Renal cortex interstitium (tissue), 11 donors: ENCODE data around the gene NXPH4. TPM values are rescaled to one million over a fixed set of nuclear protein-coding genes. Genes with fewer than 3 reads are reported as not detected.
A peak's percentile ranks its signal among the peaks of the same experiment; 100 is the strongest.

ENCODE experiments used
- DNase-seq, 11 donors: peaks; one replicate each; pipeline ENCODE4 v3.0.0-alpha.2; 2013; ENCODE audit warnings: low read depth in 9 of 11, low spot score in 4 of 11; ENCODE audit errors: extremely low read depth in 1 of 11
- polyA plus RNA-seq, 3 donors: library from polyadenylated mRNA; unstranded; fragments of 120-200 nt; gene quantifications; one replicate each; pipeline ENCODE4 v1.2.1, GENCODE V29; 2013; ENCODE audit not compliant: insufficient read length in 3 of 3

NXPH4 gene
- polyA plus RNA-seq, 3 donors: 3.0 to 5.6 (median 4.2) TPM

GRCh38 chr12:57224973-57225679 is 8.5 kb downstream of the NXPH4 start:
- no peak for DNase-seq

- DNase-seq: no peak
Measured at GRCh38 chr12:57225680-57226210, 9.2 kb downstream of the NXPH4 start.

- DNase-seq: no peak
Measured at GRCh38 chr12:57226588-57227314, 10.2 kb downstream of the NXPH4 start.

- no peak for DNase-seq
Measured at GRCh38 chr12:57227315-57228115, 10.9 kb downstream of the NXPH4 start.

GRCh38 chr12:57229046-57229633 is 12.5 kb downstream of the NXPH4 start:
- no peak for DNase-seq

- DNase-seq: peak; percentile 88 to 96 (median 92)
Measured at GRCh38 chr12:57229634-57230380, 13.2 kb downstream of the NXPH4 start, which contains the start of gene SHMT2. Gene SHMT2 (plus strand): TSS chr12:57229711. CDS start chr12:57229779, 68 bp downstream.

GRCh38 chr12:57230381-57231155 is 14.0 kb downstream of the NXPH4 start:
- no peak for DNase-seq

GRCh38 chr12:57231276-57232021 is 14.9 kb downstream of the NXPH4 start:
- no peak for DNase-seq

GRCh38 chr12:57232156-57232756 is 15.7 kb downstream of the NXPH4 start:
- DNase-seq: no peak

- no peak for DNase-seq
Measured at GRCh38 chr12:57233357-57234232, 17.0 kb downstream of the NXPH4 start.

- DNase-seq: no peak
Measured at GRCh38 chr12:57234233-57234570, 17.6 kb downstream of the NXPH4 start.

GRCh38 chr12:57234571-57235016 is 18.0 kb downstream of the NXPH4 start:
- no peak for DNase-seq

GRCh38 chr12:57235017-57235727 is 18.6 kb downstream of the NXPH4 start:
- DNase-seq: peak in 2 of 11 donors; percentile 54 to 63

GRCh38 chr12:57235728-57236131 is 19.1 kb downstream of the NXPH4 start:
- DNase-seq: no peak
